ENCODE data around the gene JAKMIP1.

JAKMIP1 gene

DNA sequence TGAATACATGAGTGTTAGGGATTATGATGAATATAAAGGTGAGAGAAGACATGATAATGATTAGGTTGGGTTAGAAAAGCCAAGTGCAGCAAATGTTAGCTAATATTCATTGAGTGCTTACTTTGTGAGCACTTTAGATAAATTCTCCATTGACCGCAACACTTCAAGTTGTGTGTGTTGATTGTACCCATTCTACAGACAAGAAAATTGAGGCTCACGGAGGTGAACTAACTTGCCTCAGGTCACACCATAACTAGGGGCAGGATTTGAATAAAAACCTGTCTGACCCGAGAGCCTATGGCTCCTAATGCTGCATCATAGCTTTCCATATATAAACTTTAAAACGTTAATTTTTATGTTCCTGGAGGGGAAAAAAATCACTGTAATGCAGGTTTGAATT lies 167.0 kb downstream of the JAKMIP1 start:
- no peak for TF ChIP-seq EZH2phosphoT487 (IDR thresholded peaks at IDR 0.05; ENCODE audit: borderline replicate concordance)
- TF ChIP-seq, protein P1, sequence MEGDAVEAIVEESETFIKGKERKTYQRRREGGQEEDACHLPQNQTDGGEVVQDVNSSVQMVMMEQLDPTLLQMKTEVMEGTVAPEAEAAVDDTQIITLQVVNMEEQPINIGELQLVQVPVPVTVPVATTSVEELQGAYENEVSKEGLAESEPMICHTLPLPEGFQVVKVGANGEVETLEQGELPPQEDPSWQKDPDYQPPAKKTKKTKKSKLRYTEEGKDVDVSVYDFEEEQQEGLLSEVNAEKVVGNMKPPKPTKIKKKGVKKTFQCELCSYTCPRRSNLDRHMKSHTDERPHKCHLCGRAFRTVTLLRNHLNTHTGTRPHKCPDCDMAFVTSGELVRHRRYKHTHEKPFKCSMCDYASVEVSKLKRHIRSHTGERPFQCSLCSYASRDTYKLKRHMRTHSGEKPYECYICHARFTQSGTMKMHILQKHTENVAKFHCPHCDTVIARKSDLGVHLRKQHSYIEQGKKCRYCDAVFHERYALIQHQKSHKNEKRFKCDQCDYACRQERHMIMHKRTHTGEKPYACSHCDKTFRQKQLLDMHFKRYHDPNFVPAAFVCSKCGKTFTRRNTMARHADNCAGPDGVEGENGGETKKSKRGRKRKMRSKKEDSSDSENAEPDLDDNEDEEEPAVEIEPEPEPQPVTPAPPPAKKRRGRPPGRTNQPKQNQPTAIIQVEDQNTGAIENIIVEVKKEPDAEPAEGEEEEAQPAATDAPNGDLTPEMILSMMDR (conservative IDR thresholded peaks at IDR 0.05; ENCODE audit: low read length), result no peak
- H3K36me3 ChIP-seq (ENCODE audit: insufficient read depth, low read length), result no peaks in the 10 kb centered on the region

GRCh38 chr4:6032249-6033244 lies 167.8 kb downstream of the JAKMIP1 start:
- Histone ChIP-seq H3K9ac (ENCODE audit: low read depth, low read length, poor library complexity, severe bottlenecking) (no peak overlapping the region), H3K4me3 (ENCODE audit: low read length, poor library complexity, severe bottlenecking) (no peak overlapping the region), H2AFZ (ENCODE audit: low read length) (no peak overlapping the region), H3K36me3 (ENCODE audit: insufficient read depth, low read length) (no peaks in the 10 kb centered on the region), H4K20me1 (ENCODE audit: insufficient read depth, low read length, poor library complexity, severe bottlenecking) (no peaks in the 10 kb centered on the region), H3F3A (ENCODE audit: low read depth) (no peaks in the 10 kb centered on the region), H3K9me2 (replicated peaks; ENCODE audit: low read depth, low read length) (no peaks in the 10 kb centered on the region), H3K79me2 (ENCODE audit: insufficient read depth, low read length) (no peaks in the 10 kb centered on the region), H3K27me3 (ENCODE audit: insufficient read depth, low read length, poor library complexity, severe bottlenecking) (no peaks in the 10 kb centered on the region), H3K9me3 (ENCODE audit: insufficient read depth, low read depth, low read length) (no peaks in the 10 kb centered on the region; the same call in 1 of the 2 replicates), H3K4me1 (ENCODE audit: insufficient read depth, low read length, poor library complexity, severe bottlenecking) (no peaks in the 10 kb centered on the region), H3K4me2 (ENCODE audit: low read depth, low read length, poor library complexity, severe bottlenecking) (no peak overlapping the region)
- TF ChIP-seq, protein P1 (conservative IDR thresholded peaks at IDR 0.05; ENCODE audit: low read length), result no peak
- no peak for TF ChIP-seq EZH2phosphoT487 (IDR thresholded peaks at IDR 0.05; ENCODE audit: borderline replicate concordance)

More for the DNA sequence above, 167.0 kb downstream of the JAKMIP1 start:
- Histone ChIP-seq H3K79me2 (ENCODE audit: insufficient read depth, low read length) (no peaks in the 10 kb centered on the region), H3K9me3 (ENCODE audit: insufficient read depth, low read depth, low read length) (no peaks in the 10 kb centered on the region; the same call in 1 of the 2 replicates), H2AFZ (ENCODE audit: low read length) (no peak overlapping the region), H3K27me3 (ENCODE audit: insufficient read depth, low read length, poor library complexity, severe bottlenecking) (no peaks in the 10 kb centered on the region), H4K20me1 (ENCODE audit: insufficient read depth, low read length, poor library complexity, severe bottlenecking) (no peaks in the 10 kb centered on the region), H3K4me3 (ENCODE audit: low read length, poor library complexity, severe bottlenecking) (no peak overlapping the region), H3K9me2 (replicated peaks; ENCODE audit: low read depth, low read length) (no peaks in the 10 kb centered on the region), H3K4me2 (ENCODE audit: low read depth, low read length, poor library complexity, severe bottlenecking) (no peak overlapping the region), H3F3A (ENCODE audit: low read depth) (no peaks in the 10 kb centered on the region), H3K4me1 (ENCODE audit: insufficient read depth, low read length, poor library complexity, severe bottlenecking) (no peaks in the 10 kb centered on the region), H3K9ac (ENCODE audit: low read depth, low read length, poor library complexity, severe bottlenecking) (no peak overlapping the region)

DNA sequence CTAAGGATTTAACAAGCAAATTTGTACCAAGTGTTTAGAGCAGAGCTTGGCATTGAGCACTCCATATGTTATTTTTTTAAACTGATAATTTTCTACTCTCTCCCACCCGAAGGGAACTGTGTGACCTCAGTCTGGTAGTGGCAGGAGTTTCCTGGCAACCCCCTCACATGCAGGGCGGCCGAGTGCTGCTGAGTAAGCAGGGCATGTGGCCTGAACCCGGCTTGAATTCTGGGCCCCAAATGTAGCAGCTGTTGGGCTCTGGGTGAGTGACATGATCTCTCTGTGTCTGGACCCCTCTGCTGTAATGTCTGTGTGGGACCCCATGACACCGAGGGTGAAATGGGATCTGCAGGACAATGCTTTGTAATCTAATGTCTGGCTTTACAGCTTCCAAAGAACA lies 168.5 kb downstream of the JAKMIP1 start:
- H3K27me3 ChIP-seq (ENCODE audit: insufficient read depth, low read length, poor library complexity, severe bottlenecking), result no peaks in the 10 kb centered on the region
- no peaks in the 10 kb centered on the region for H3K9me2 ChIP-seq (replicated peaks; ENCODE audit: low read depth, low read length)
- no peaks in the 10 kb centered on the region; the same call in 1 of the 2 replicates for H3K9me3 ChIP-seq (ENCODE audit: insufficient read depth, low read depth, low read length)

More for the DNA sequence above, 168.5 kb downstream of the JAKMIP1 start:
- H3K4me3 ChIP-seq (ENCODE audit: low read length, poor library complexity, severe bottlenecking), result no peak overlapping the region
- no peak overlapping the region for H2AFZ ChIP-seq (ENCODE audit: low read length)
- H3K9ac ChIP-seq (ENCODE audit: low read depth, low read length, poor library complexity, severe bottlenecking), result no peak overlapping the region
- H3K36me3 ChIP-seq (ENCODE audit: insufficient read depth, low read length), result no peaks in the 10 kb centered on the region
- no peaks in the 10 kb centered on the region for H3K4me1 ChIP-seq (ENCODE audit: insufficient read depth, low read length, poor library complexity, severe bottlenecking)
- no peaks in the 10 kb centered on the region for H4K20me1 ChIP-seq (ENCODE audit: insufficient read depth, low read length, poor library complexity, severe bottlenecking)
- H3K79me2 ChIP-seq (ENCODE audit: insufficient read depth, low read length), result no peaks in the 10 kb centered on the region
- no peaks in the 10 kb centered on the region for H3F3A ChIP-seq (ENCODE audit: low read depth)
- H3K4me2 ChIP-seq (ENCODE audit: low read depth, low read length, poor library complexity, severe bottlenecking), result no peak overlapping the region
- TF ChIP-seq, protein P1 (conservative IDR thresholded peaks at IDR 0.05; ENCODE audit: low read length), result no peak
- TF ChIP-seq EZH2phosphoT487 (IDR thresholded peaks at IDR 0.05; ENCODE audit: borderline replicate concordance), result no peak

All from Loucy (cell line).